Spleen (tissue), 7 donors: ENCODE results near the gene ZFAND4.

Experiments
- POLR2AphosphoS5 ChIP-seq, 3 donors: sonication (generic); formaldehyde crosslinking; IDR thresholded peaks; one replicate each; pipeline ENCODE4 v1.5.1; 2017; ENCODE audit warnings: antibody characterized with exemption in 3 of 3
- TF ChIP-seq, protein P1 (sequence below), 11 experiments: fragments of 200-600 bp in 7 of 11; fragments of 450-650 bp in 4 of 11; sonication (generic) in 4 of 11; IDR thresholded peaks in 8 of 11; conservative IDR thresholded peaks in 3 of 11; 1 replicate in 7 of 11; 2 replicates in 4 of 11; pipeline versions ENCODE4 v1.4.0 to v1.8.0; 2016 to 2021; ENCODE audit warnings: antibody characterized with exemption in 11 of 11, inconsistent platforms in 4 of 11, mild to moderate bottlenecking in 1 of 11
- donor health status: DM: no; HTN: no; CAD: no; lungs with moderate emphysema.
- donor health status: DM: no; HTN: no; CAD: no.
- donor health status: DM: no; HTN: no; CAD: no.

GRCh38 chr10:45657033-45657926 lies 15.3 kb downstream of the ZFAND4 start:
- no peak for TF ChIP-seq POLR2AphosphoS5 (IDR thresholded peaks at IDR 0.05)
- TF ChIP-seq, protein P1, sequence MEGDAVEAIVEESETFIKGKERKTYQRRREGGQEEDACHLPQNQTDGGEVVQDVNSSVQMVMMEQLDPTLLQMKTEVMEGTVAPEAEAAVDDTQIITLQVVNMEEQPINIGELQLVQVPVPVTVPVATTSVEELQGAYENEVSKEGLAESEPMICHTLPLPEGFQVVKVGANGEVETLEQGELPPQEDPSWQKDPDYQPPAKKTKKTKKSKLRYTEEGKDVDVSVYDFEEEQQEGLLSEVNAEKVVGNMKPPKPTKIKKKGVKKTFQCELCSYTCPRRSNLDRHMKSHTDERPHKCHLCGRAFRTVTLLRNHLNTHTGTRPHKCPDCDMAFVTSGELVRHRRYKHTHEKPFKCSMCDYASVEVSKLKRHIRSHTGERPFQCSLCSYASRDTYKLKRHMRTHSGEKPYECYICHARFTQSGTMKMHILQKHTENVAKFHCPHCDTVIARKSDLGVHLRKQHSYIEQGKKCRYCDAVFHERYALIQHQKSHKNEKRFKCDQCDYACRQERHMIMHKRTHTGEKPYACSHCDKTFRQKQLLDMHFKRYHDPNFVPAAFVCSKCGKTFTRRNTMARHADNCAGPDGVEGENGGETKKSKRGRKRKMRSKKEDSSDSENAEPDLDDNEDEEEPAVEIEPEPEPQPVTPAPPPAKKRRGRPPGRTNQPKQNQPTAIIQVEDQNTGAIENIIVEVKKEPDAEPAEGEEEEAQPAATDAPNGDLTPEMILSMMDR (IDR thresholded peaks at IDR 0.05 in 8 of 11, conservative IDR thresholded peaks at IDR 0.05 in 3 of 11), result no peak
